Lung (tissue), 12 donors: ENCODE results near the gene GJD3. TPM values are rescaled to one million over a fixed set of nuclear protein-coding genes. Genes with fewer than 3 reads are reported as not detected.
A peak's percentile ranks its signal among the peaks of the same experiment; 100 is the strongest.

Source experiments
- ATAC-seq: fragments of 200-7000 bp; cut with Tn5 transposase; one replicate; pipeline ENCODE4 v1.9.1; 2020; ENCODE audit warnings: moderate number of reproducible peaks; ENCODE audit not compliant: insufficient read depth, low FRiP score
- DNase-seq, 3 donors: peaks; one replicate each; pipeline ENCODE4 v3.0.0-alpha.2; 2013 to 2017
- H3K27ac ChIP-seq, 2 donors: one replicate each; pipeline ENCODE4 v1.5.1; 2013; ENCODE audit warnings: mild to moderate bottlenecking in 2 of 2, moderate library complexity in 2 of 2, control low read depth in 1 of 2, inconsistent platforms in 1 of 2, low read depth in 1 of 2, low read length in 1 of 2
- H3K27me3 ChIP-seq, 3 donors: one replicate each; pipeline ENCODE4 v1.5.1; 2013; ENCODE audit warnings: low read length in 2 of 3; ENCODE audit not compliant: control insufficient read depth in 3 of 3, insufficient read depth in 3 of 3
- H3K36me3 ChIP-seq, 4 donors: one replicate each; pipeline ENCODE4 v1.5.1; 2013; ENCODE audit warnings: low read length in 4 of 4, mild to moderate bottlenecking in 1 of 4, moderate library complexity in 1 of 4; ENCODE audit not compliant: control insufficient read depth in 4 of 4, insufficient read depth in 4 of 4
- H3K4me1 ChIP-seq, 5 donors: one replicate each; pipeline ENCODE4 v1.5.1; 2013; ENCODE audit warnings: low read length in 5 of 5, mild to moderate bottlenecking in 2 of 5, moderate library complexity in 1 of 5; ENCODE audit not compliant: control insufficient read depth in 5 of 5, insufficient read depth in 5 of 5
- H3K4me3 ChIP-seq: one replicate; pipeline ENCODE4 v1.5.1; 2013; ENCODE audit warnings: mild to moderate bottlenecking, control low read depth, moderate library complexity
- H3K9ac ChIP-seq, 2 donors: one replicate each; pipeline ENCODE4 v1.5.1; 2013; ENCODE audit warnings: low read length in 2 of 2, control low read depth in 1 of 2; ENCODE audit not compliant: insufficient read depth in 1 of 2
- H3K9me3 ChIP-seq, 4 donors: one replicate each; pipeline ENCODE4 v1.5.1; 2013; ENCODE audit warnings: low read length in 3 of 4, mild to moderate bottlenecking in 1 of 4, moderate library complexity in 1 of 4; ENCODE audit not compliant: control insufficient read depth in 4 of 4, insufficient read depth in 3 of 4
- CTCF ChIP-seq: IDR thresholded peaks from 2 replicates; pipeline ENCODE4 v1.5.1; 2012; ENCODE audit warnings: mild to moderate bottlenecking; ENCODE audit errors: control extremely low read depth, extremely low read depth
- WGBS, 2 donors: extraction: QIAGEN DNeasy Blood & Tissue Kit; methylation state at CpG; one replicate each; pipeline ENCODE4 v1.1.7; 2013; 5-methylcytosine and 5-hydroxymethylcytosine counted together
- polyA plus RNA-seq, 2 donors: library from polyadenylated mRNA; stranded (reverse); fragments of 200-250 nt; gene quantifications; one replicate each; pipeline ENCODE4 v1.2.1, GENCODE V29; 2013
- total RNA-seq, 2 donors: library from RNA; depleted of rRNA in 1 of 2; stranded (reverse); fragments of >200 nt in 1 of 2; gene quantifications; one replicate each; pipeline ENCODE4 v1.2.1, GENCODE V29; 2014 to 2021
- donor health status: control.
- donor health status: control.
- donor health status: Bipolar disorder and iron deficiency.
- donor health status: healthy.
- donor health status: DM: yes; HTN: yes; CAD: no.

The GJD3 gene
- total and polyA plus RNA-seq, 4 donors = 0.53 to 3.6 (median 1.4) TPM; not detected in 1

GRCh38 chr17:40326014-40326831 lies 38.3 kb downstream of the GJD3 start:
- 31 to 35% methylated on average over 17 of the region's 17 CpGs for WGBS, 2 donors
- Histone ChIP-seq H3K27ac (peak overlapping the region in 1 of 2 donors; percentile 86), H3K36me3 (peaks cover 0 to 7% (median 3%) of the 10 kb centered on the region in 4 donors), H3K9ac (peak overlapping the region in 1 of 2 donors; percentile 32), H3K9me3 (no peaks in the 10 kb centered on the region), H3K4me3 (no peak overlapping the region), H3K27me3 (no peaks in the 10 kb centered on the region), H3K4me1 (peaks cover 56 to 83% (median 60%) of the 10 kb centered on the region in 5 donors)
- DNase-seq (no peak), ATAC-seq (no peak)
- no peak for TF ChIP-seq CTCF

- ATAC-seq = no peak
- no peak for TF ChIP-seq CTCF
- DNase-seq = no peak
- Histone ChIP-seq H3K9me3 (no peaks in the 10 kb centered on the region), H3K4me3 (no peak overlapping the region), H3K4me1 (peaks cover 52 to 83% (median 61%) of the 10 kb centered on the region in 5 donors), H3K9ac (no peak overlapping the region), H3K27me3 (no peaks in the 10 kb centered on the region), H3K36me3 (peaks cover 0 to 4% (median 2%) of the 10 kb centered on the region in 4 donors), H3K27ac (peak overlapping the region in 1 of 2 donors; percentile 86)
- WGBS, 2 donors = 61 to 64% methylated on average over 13 of the region's 13 CpGs
Measured at GRCh38 chr17:40325156-40326013, 39.2 kb downstream of the GJD3 start.

- H3K9me3 ChIP-seq = no peaks in the 10 kb centered on the region
- no peak for TF ChIP-seq CTCF
- peak; percentile 50 to 75 (median 52) for DNase-seq
- peak overlapping the region; percentile 26 to 49 for H3K9ac ChIP-seq
- no peak for ATAC-seq
- H3K27ac ChIP-seq = peak overlapping the region; percentile 87 to 98
- WGBS, 2 donors = 18 to 28% methylated on average over 9 to 10 of the region's 10 CpGs
- peaks cover 54 to 89% (median 64%) of the 10 kb centered on the region in 5 donors for H3K4me1 ChIP-seq
- peaks cover 0 to 4% (median 2%) of the 10 kb centered on the region in 4 donors for H3K36me3 ChIP-seq
- no peak overlapping the region for H3K4me3 ChIP-seq
- H3K27me3 ChIP-seq = no peaks in the 10 kb centered on the region
Measured at GRCh38 chr17:40323391-40324381, 40.9 kb downstream of the GJD3 start.
